ENCODE data around the gene ZDHHC7.

The ZDHHC7 gene

GRCh38 chr16:84992717-84993075 lies 18.6 kb downstream of the ZDHHC7 start:
- TF ChIP-seq CTCF (IDR thresholded peaks at IDR 0.05; ENCODE audit: low read depth, low read length) = no peak
- Histone ChIP-seq H3K36me3 (peaks cover 5% of the 10 kb centered on the region), H3K27ac (no peak overlapping the region)

GRCh38 chr16:84990782-84991181 lies 20.6 kb downstream of the ZDHHC7 start:
- Histone ChIP-seq H3K27me3 (ENCODE audit: insufficient read depth, low read depth, severe bottlenecking) (no peaks in the 10 kb centered on the region), H3K9me3 (ENCODE audit: severe bottlenecking) (no peaks in the 10 kb centered on the region), H3K4me3 (ENCODE audit: low read depth, low read length) (no peak overlapping the region), H3K27ac (no peak overlapping the region), H3K36me3 (peaks cover 5% of the 10 kb centered on the region)
- no peak for TF ChIP-seq CTCF (IDR thresholded peaks at IDR 0.05; ENCODE audit: low read depth, low read length)
- DNase-seq = no peak

More at GRCh38 chr16:84992717-84993075, 18.6 kb downstream of the ZDHHC7 start:
- Histone ChIP-seq H3K27me3 (ENCODE audit: insufficient read depth, low read depth, severe bottlenecking) (no peaks in the 10 kb centered on the region), H3K9me3 (ENCODE audit: severe bottlenecking) (no peaks in the 10 kb centered on the region), H3K4me3 (ENCODE audit: low read depth, low read length) (no peak overlapping the region)
- DNase-seq = no peak

- Histone ChIP-seq H3K27ac (no peak overlapping the region), H3K4me3 (ENCODE audit: low read depth, low read length) (no peak overlapping the region), H3K9me3 (ENCODE audit: severe bottlenecking) (no peaks in the 10 kb centered on the region), H3K27me3 (ENCODE audit: insufficient read depth, low read depth, severe bottlenecking) (no peaks in the 10 kb centered on the region), H3K36me3 (peaks cover 5% of the 10 kb centered on the region)
- TF ChIP-seq CTCF (IDR thresholded peaks at IDR 0.05; ENCODE audit: low read depth, low read length) = no peak
- no peak for DNase-seq
Observed at GRCh38 chr16:84989749-84990620, 21.4 kb downstream of the ZDHHC7 start.

- Histone ChIP-seq H3K27me3 (ENCODE audit: insufficient read depth, low read depth, severe bottlenecking) (no peaks in the 10 kb centered on the region), H3K4me3 (ENCODE audit: low read depth, low read length) (no peak overlapping the region), H3K27ac (no peak overlapping the region), H3K36me3 (peaks cover 5% of the 10 kb centered on the region; the same call in 1 of the 2 replicates), H3K9me3 (ENCODE audit: severe bottlenecking) (no peaks in the 10 kb centered on the region)
- no peak for DNase-seq
- no peak for TF ChIP-seq CTCF (IDR thresholded peaks at IDR 0.05; ENCODE audit: low read depth, low read length)
Observed at GRCh38 chr16:84988328-84989080, 22.8 kb downstream of the ZDHHC7 start.

GRCh38 chr16:84986879-84987278 lies 24.5 kb downstream of the ZDHHC7 start:
- no peak for TF ChIP-seq CTCF (IDR thresholded peaks at IDR 0.05; ENCODE audit: low read depth, low read length)
- DNase-seq = no peak
- Histone ChIP-seq H3K9me3 (ENCODE audit: severe bottlenecking) (no peaks in the 10 kb centered on the region), H3K27ac (no peak overlapping the region), H3K27me3 (ENCODE audit: insufficient read depth, low read depth, severe bottlenecking) (no peaks in the 10 kb centered on the region), H3K36me3 (peaks cover 5% of the 10 kb centered on the region; the same call in 1 of the 2 replicates), H3K4me3 (ENCODE audit: low read depth, low read length) (no peak overlapping the region)
